A673 (cell line): ENCODE data around the gene PKNOX2.

Experiments used
- EZH2 ChIP-seq: fragments of 200-600 bp; sonication (generic); IDR thresholded peaks from 2 replicates; pipeline ENCODE4 v1.6.1; 2017; ENCODE audit warnings: borderline replicate concordance, low read depth, mild to moderate bottlenecking, mixed read lengths, antibody characterized with exemption, low read length; ENCODE audit not compliant: poor library complexity, severe bottlenecking
- TF ChIP-seq, protein P1 (sequence below): fragments of 300-800, 200-600 bp; sonication (generic); conservative IDR thresholded peaks from 2 replicates; pipeline ENCODE4 v1.5.1; 2017; ENCODE audit warnings: low read depth, mild to moderate bottlenecking, antibody characterized with exemption, low read length, moderate library complexity, mixed read lengths

DNA sequence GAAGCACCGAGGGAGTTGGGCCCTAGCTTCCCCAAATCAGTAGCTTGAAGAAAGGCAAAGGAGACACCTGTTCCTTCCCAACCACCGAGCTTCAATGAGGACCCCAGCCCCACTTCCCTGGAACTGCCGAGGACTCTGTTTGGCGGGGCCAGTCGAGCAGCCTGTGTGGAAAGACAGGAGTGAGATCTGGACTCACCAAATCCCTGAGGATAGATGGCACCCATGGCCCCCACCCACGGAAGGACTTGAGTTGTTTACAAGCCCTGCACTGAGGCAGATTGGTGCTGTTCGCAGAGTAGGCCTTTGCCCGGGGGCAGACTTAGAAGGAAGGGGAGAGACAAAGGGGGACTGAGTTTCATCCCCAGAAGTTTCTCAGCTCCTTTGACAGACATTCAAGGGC, 266.9 kb downstream of the PKNOX2 start:
- TF ChIP-seq, protein P1, sequence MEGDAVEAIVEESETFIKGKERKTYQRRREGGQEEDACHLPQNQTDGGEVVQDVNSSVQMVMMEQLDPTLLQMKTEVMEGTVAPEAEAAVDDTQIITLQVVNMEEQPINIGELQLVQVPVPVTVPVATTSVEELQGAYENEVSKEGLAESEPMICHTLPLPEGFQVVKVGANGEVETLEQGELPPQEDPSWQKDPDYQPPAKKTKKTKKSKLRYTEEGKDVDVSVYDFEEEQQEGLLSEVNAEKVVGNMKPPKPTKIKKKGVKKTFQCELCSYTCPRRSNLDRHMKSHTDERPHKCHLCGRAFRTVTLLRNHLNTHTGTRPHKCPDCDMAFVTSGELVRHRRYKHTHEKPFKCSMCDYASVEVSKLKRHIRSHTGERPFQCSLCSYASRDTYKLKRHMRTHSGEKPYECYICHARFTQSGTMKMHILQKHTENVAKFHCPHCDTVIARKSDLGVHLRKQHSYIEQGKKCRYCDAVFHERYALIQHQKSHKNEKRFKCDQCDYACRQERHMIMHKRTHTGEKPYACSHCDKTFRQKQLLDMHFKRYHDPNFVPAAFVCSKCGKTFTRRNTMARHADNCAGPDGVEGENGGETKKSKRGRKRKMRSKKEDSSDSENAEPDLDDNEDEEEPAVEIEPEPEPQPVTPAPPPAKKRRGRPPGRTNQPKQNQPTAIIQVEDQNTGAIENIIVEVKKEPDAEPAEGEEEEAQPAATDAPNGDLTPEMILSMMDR = no peak
- no peak for TF ChIP-seq EZH2
